Measurements from ENCODE around the gene GPC2.

DNA sequence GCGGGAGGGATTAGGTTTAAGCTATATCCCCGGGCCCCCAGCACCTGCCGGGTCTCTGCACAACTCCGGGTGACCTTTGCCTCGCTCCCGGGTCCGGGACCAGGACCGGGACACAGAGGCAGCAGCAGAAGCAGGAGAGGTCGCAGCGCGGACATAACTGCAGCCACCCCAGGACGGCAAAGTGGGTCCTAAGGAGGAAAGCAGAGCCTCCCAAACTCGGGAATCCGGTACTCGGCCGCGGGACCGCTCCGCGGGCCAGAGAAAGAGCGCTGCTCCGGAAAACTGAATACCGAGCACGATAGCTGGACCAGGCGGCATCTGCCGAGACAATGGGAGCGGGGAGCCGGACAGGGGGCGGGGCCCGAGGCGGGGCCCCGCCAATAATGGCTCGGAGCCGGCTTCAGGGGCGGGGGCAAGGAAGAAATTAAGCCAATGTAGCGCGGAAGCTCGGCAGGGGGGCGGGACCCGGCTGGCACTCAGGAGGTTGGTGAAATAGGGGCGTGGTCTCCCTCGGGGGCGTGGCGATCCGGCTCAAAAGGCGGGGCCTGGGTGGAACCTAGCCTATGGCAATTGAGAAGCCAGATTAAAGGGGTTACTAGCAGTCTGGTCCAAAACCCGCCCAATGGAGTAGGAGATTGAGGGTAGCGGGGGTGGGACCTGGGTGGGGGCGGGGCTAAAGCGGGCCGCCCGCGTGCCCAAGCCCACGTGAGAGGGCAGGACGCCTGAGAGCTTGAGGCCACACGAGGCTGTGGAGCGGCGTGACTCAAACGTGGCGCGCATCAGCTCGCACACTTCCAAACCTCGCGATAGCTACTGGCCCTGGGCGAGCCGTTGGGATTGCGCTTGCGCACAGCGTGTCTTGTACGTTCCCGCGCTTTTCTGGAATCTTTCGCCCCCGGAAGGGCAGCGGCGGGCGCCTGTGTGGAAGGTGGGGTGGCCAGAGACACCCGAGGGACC is at the start of gene GPC2, which contains the start of gene STAG3:
- no peak for TF ChIP-seq CTCF (IDR thresholded peaks at IDR 0.05)
- TF ChIP-seq POLR2AphosphoS5 (IDR thresholded peaks at IDR 0.05) = no peak
